Measurements from ENCODE around the gene DOCK10.
"Not testable (repeated sequence)": the region's sequence is repeated elsewhere in the genome, so short reads cannot be mapped to it uniquely, and the experiment has no call there.

The DOCK10 gene

GRCh38 chr2:225041851-225042799, at the start of gene DOCK10:
DOCK10 (minus strand) TSS chr2:225042468; CDS start chr2:225042374, 94 bp downstream.
- DNase-seq = no peak

GRCh38 chr2:225091336-225091735, 49.1 kb upstream of the DOCK10 start:
- peak; percentile 79 for DNase-seq

GRCh38 chr2:225090746-225091145, 48.5 kb upstream of the DOCK10 start:
- DNase-seq = no peak

- DNase-seq = no peak
Observed at GRCh38 chr2:225086915-225087314, 44.6 kb upstream of the DOCK10 start.

- no peak for DNase-seq
Observed at GRCh38 chr2:225086439-225086838, 44.2 kb upstream of the DOCK10 start.

- no peak for DNase-seq
Observed at GRCh38 chr2:225083276-225083675, 41.0 kb upstream of the DOCK10 start.

GRCh38 chr2:225076125-225076524, 33.9 kb upstream of the DOCK10 start:
- no peak for DNase-seq

GRCh38 chr2:225074919-225075681, 32.8 kb upstream of the DOCK10 start:
- no peak for DNase-seq

- DNase-seq = no peak
Observed at GRCh38 chr2:225074366-225074765, 32.1 kb upstream of the DOCK10 start.

- no peak for DNase-seq
Observed at GRCh38 chr2:225073198-225073597, 30.9 kb upstream of the DOCK10 start.

- no peak for DNase-seq
Observed at GRCh38 chr2:225072444-225072843, 30.2 kb upstream of the DOCK10 start.

GRCh38 chr2:225070811-225071210, 28.5 kb upstream of the DOCK10 start:
- no peak for DNase-seq

- DNase-seq = no peak
Observed at GRCh38 chr2:225069966-225070365, 27.7 kb upstream of the DOCK10 start.

- no peak for DNase-seq
Observed at GRCh38 chr2:225069477-225069876, 27.2 kb upstream of the DOCK10 start.

GRCh38 chr2:225065882-225066281, 23.6 kb upstream of the DOCK10 start:
- no peak for DNase-seq

GRCh38 chr2:225064928-225065327, 22.7 kb upstream of the DOCK10 start:
- no peak for DNase-seq

GRCh38 chr2:225064362-225064761, 22.1 kb upstream of the DOCK10 start:
- no peak for DNase-seq

GRCh38 chr2:225056330-225057073, 14.2 kb upstream of the DOCK10 start:
- no peak for DNase-seq

- no peak for DNase-seq
Observed at GRCh38 chr2:225055714-225056113, 13.4 kb upstream of the DOCK10 start.

- DNase-seq = no peak
Observed at GRCh38 chr2:225052703-225053102, 10.4 kb upstream of the DOCK10 start.

GRCh38 chr2:225047502-225047901, 5.2 kb upstream of the DOCK10 start:
- not testable (repeated sequence) for DNase-seq

GRCh38 chr2:225042800-225043167, 516 bp upstream of the DOCK10 start:
- DNase-seq = no peak

- DNase-seq = no peak
Observed at GRCh38 chr2:225041207-225041850, 939 bp downstream of the DOCK10 start.

All from amniotic stem cell (primary cell).